ENCODE measurements around the gene OR51B5.

DNA sequence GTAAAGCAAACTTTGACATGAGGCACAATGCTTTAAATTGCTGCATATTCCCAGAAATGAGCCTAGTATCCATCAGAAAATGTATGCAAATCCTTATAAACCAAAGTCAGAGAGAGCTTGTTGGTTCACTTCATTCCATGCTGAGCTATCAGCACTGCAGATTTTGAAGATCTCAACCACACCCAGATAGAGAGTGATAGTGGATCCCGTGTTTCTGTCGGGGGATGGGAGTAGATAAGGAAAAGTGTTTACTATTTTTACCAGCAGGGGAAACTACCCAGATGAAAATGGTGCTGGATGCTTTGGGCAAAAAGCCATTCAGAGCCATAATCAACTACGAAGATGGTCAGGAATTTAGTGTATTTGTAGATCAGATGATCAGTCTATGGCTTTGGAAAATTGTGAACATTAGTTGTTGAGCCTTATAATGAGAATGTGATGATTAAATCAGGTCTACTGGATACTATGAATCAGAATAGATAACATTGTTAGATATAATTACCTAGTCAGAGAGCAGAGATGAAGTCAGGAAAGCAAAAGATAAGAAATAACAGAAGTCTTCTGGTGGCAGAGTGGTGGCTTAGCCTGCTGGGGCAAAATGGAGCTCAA is 18.8 kb upstream of the OR51B5 start:
- TF ChIP-seq, protein P1, sequence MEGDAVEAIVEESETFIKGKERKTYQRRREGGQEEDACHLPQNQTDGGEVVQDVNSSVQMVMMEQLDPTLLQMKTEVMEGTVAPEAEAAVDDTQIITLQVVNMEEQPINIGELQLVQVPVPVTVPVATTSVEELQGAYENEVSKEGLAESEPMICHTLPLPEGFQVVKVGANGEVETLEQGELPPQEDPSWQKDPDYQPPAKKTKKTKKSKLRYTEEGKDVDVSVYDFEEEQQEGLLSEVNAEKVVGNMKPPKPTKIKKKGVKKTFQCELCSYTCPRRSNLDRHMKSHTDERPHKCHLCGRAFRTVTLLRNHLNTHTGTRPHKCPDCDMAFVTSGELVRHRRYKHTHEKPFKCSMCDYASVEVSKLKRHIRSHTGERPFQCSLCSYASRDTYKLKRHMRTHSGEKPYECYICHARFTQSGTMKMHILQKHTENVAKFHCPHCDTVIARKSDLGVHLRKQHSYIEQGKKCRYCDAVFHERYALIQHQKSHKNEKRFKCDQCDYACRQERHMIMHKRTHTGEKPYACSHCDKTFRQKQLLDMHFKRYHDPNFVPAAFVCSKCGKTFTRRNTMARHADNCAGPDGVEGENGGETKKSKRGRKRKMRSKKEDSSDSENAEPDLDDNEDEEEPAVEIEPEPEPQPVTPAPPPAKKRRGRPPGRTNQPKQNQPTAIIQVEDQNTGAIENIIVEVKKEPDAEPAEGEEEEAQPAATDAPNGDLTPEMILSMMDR (IDR thresholded peaks at IDR 0.05; ENCODE audit: insufficient read depth, low read depth, low read length): no peak
- TF ChIP-seq EZH2 (IDR thresholded peaks at IDR 0.05; ENCODE audit: insufficient read depth, low read length): no peak

Measured in astrocyte (in vitro differentiated cells and primary cell).